PC-9 (cell line): Measurements from ENCODE around the gene COG5. TPM values are rescaled to one million over a fixed set of nuclear protein-coding genes. Genes with fewer than 3 reads are reported as not detected.

Experiments used
- BruUV-seq: library from RNA; stranded (reverse); fragments of 400-500 nt; replicated peaks from 2 replicates; lab custom pipeline; 2021; lab: Mats Ljungman, UMichigan
- CTCF ChIA-PET: fragments of 300-600 bp; sonication (Branson Sonifier 250); formaldehyde crosslinking; loops from one replicate; lab custom pipeline; 2022; ENCODE audit warnings: antibody characterized with exemption; lab: Charles Lee
- POLR2A ChIA-PET: fragments of 300-600 bp; sonication (Branson Sonifier 250); formaldehyde crosslinking; loops from one replicate; lab custom pipeline; 2022; ENCODE audit warnings: antibody characterized with exemption; ENCODE audit not compliant: unreplicated experiment; lab: Charles Lee
- DNase-seq, 2 experiments: peaks; one replicate each; pipeline versions ENCODE4 v3.0.0 to v3.0.0-alpha.2; 2015 to 2022; ENCODE audit warnings: mixed read lengths in 1 of 2
- H2AFZ ChIP-seq: fragments of 200-600 bp; sonication (generic); 2 replicates; pipeline ENCODE4 v1.8.1; 2017; ENCODE audit warnings: antibody characterized with exemption
- H3F3A ChIP-seq: fragments of 200-600 bp; sonication (generic); 2 replicates; pipeline ENCODE4 v1.8.1; 2017; ENCODE audit warnings: antibody characterized with exemption, mild to moderate bottlenecking, low read depth; ENCODE audit not compliant: insufficient read depth
- H3K27ac ChIP-seq: fragments of 200-600 bp; sonication (generic); 2 replicates; pipeline ENCODE4 v1.6.1; 2016; ENCODE audit warnings: mixed run types
- H3K27me3 ChIP-seq: fragments of 200-600 bp; sonication (generic); 2 replicates; pipeline ENCODE4 v1.6.1; 2016; ENCODE audit warnings: low read depth, mixed run types; ENCODE audit not compliant: insufficient read depth
- H3K36me3 ChIP-seq: fragments of 200-600 bp; sonication (generic); 2 replicates; pipeline ENCODE4 v1.6.1; 2016; ENCODE audit warnings: low read depth, mixed run types
- H3K4me1 ChIP-seq: fragments of 200-600 bp; sonication (generic); replicated peaks from 2 replicates; pipeline ENCODE4 v1.6.1; 2016; ENCODE audit warnings: mixed run types; ENCODE audit not compliant: insufficient read depth
- H3K4me2 ChIP-seq: fragments of 200-600 bp; sonication (generic); 2 replicates; pipeline ENCODE4 v1.6.1; 2017; ENCODE audit warnings: mixed run types
- H3K4me3 ChIP-seq: fragments of 200-600 bp; sonication (generic); 2 replicates; pipeline ENCODE4 v1.6.1; 2016; ENCODE audit warnings: mixed run types
- H3K79me2 ChIP-seq: fragments of 200-600 bp; sonication (generic); 2 replicates; pipeline ENCODE4 v1.6.1; 2017; ENCODE audit warnings: low read depth, mixed run types
- H3K9me2 ChIP-seq: fragments of 200-600 bp; sonication (generic); 2 replicates; pipeline ENCODE4 v1.8.1; 2017; ENCODE audit warnings: mild to moderate bottlenecking; ENCODE audit not compliant: insufficient read depth
- H3K9me3 ChIP-seq: fragments of 200-600 bp; sonication (generic); 2 replicates; pipeline ENCODE4 v1.8.1; 2016; ENCODE audit warnings: low read depth; ENCODE audit not compliant: insufficient read depth
- H4K20me1 ChIP-seq: fragments of 200-600 bp; sonication (generic); 2 replicates; pipeline ENCODE4 v1.8.1; 2017; ENCODE audit not compliant: insufficient read depth
- CTCF ChIP-seq: fragments of 200-600 bp; sonication (generic); conservative IDR thresholded peaks from 2 replicates; pipeline ENCODE4 v1.6.1; 2017; ENCODE audit warnings: mixed run types, antibody characterized with exemption, mild to moderate bottlenecking, moderate library complexity
- EZH2 ChIP-seq: fragments of 200-600 bp; sonication (generic); IDR thresholded peaks from 2 replicates; pipeline ENCODE4 v1.8.0; 2017; ENCODE audit warnings: antibody characterized with exemption, low read depth
- intact Hi-C: fragments of 100-400 bp; cut with micrococcal nuclease; formaldehyde crosslinking; loops from one replicate; pipeline ENCODE4 v1.10.0; 2022; ENCODE audit not compliant: unreplicated experiment
- total RNA-seq: library from RNA; stranded (reverse); gene quantifications from 2 replicates; pipeline ENCODE4 v1.2.3, GENCODE V29; 2021

The COG5 gene
- total RNA-seq, 1 experiment from 2014 or later: 43.5 TPM

DNA sequence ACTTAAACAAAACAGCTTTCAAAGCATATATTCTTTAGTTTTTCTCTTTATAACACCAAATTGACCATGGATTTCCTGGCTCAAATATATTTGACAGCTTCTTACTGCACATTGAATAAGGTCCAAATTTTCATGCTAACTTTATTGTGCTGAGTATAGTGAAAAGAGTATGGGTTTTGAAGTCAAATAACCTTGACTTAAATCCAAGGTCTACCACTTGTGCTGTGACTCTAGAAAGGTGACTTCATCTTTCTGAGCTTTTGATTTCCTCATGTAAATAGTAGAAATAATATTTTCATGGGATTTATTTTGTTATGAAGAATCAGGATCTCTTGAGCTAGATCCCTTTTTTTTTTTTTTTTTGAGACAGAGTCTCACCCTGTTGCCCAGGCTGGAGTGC is 233.2 kb downstream of the COG5 start:
- DNase-seq: no peak
- intact Hi-C loops: no loop called here
- Histone ChIP-seq H3K27me3 (no peaks in the 10 kb centered on the region), H3K9me2 (no peaks in the 10 kb centered on the region), H3K4me3 (no peak overlapping the region), H3K9me3 (no peaks in the 10 kb centered on the region), H2AFZ (no peak overlapping the region), H4K20me1 (no peaks in the 10 kb centered on the region; the same call in 1 of the 2 replicates), H3K27ac (no peak overlapping the region), H3K4me2 (no peak overlapping the region), H3K4me1 (peaks cover 13% of the 10 kb centered on the region; the same call in 1 of the 2 replicates), H3F3A (peaks cover 4% of the 10 kb centered on the region; the same call in 1 of the 2 replicates), H3K36me3 (no peaks in the 10 kb centered on the region), H3K79me2 (no peaks in the 10 kb centered on the region)
- no peak for TF ChIP-seq CTCF
- TF ChIP-seq EZH2: no peak
- BruUV-seq: no TSS peak
- ChIA-PET CTCF (no interaction called here), POLR2A (no interaction called here)

GRCh38 chr7:107327986-107328569 is 235.6 kb downstream of the COG5 start:
- Histone ChIP-seq H3F3A (peaks cover 4% of the 10 kb centered on the region; the same call in 1 of the 2 replicates), H2AFZ (no peak overlapping the region), H3K4me1 (peaks cover 13% of the 10 kb centered on the region; the same call in 1 of the 2 replicates), H3K9me3 (no peaks in the 10 kb centered on the region), H3K36me3 (no peaks in the 10 kb centered on the region), H3K79me2 (no peaks in the 10 kb centered on the region), H3K9me2 (no peaks in the 10 kb centered on the region), H3K4me3 (no peak overlapping the region), H4K20me1 (no peaks in the 10 kb centered on the region), H3K4me2 (no peak overlapping the region), H3K27ac (no peak overlapping the region), H3K27me3 (no peaks in the 10 kb centered on the region)
- TF ChIP-seq CTCF: no peak
- TF ChIP-seq EZH2: no peak
- POLR2A ChIA-PET: no interaction called here
- BruUV-seq: no TSS peak
- peak; percentile 38 to 84 for DNase-seq
- intact Hi-C loops: no loop called here
- CTCF ChIA-PET: no interaction called here

GRCh38 chr7:107326061-107326460 is 237.7 kb downstream of the COG5 start:
- no peak for DNase-seq
- Histone ChIP-seq H3K9me2 (no peaks in the 10 kb centered on the region), H3F3A (peaks cover 4% of the 10 kb centered on the region; the same call in 1 of the 2 replicates), H3K27ac (no peak overlapping the region), H3K9me3 (no peaks in the 10 kb centered on the region), H3K79me2 (no peaks in the 10 kb centered on the region), H3K4me3 (no peak overlapping the region), H3K27me3 (no peaks in the 10 kb centered on the region), H3K4me1 (peaks cover 13% of the 10 kb centered on the region; the same call in 1 of the 2 replicates), H2AFZ (no peak overlapping the region), H4K20me1 (no peaks in the 10 kb centered on the region), H3K36me3 (no peaks in the 10 kb centered on the region), H3K4me2 (no peak overlapping the region)
- TF ChIP-seq CTCF: no peak
- TF ChIP-seq EZH2: no peak
- intact Hi-C loops: no loop called here
- POLR2A ChIA-PET: no interaction called here
- CTCF ChIA-PET: no interaction called here
- no TSS peak for BruUV-seq
